Endothelial cell of umbilical vein (primary cell): Measurements from ENCODE around the gene UNCX.

Experiments
- EZH2 ChIP-seq: IDR thresholded peaks from 2 replicates; pipeline ENCODE4 v1.6.1; 2012; ENCODE audit warnings: borderline replicate concordance, low read depth, mild to moderate bottlenecking, moderate library complexity, low read length, inconsistent platforms; ENCODE audit not compliant: severe bottlenecking
- TF ChIP-seq, protein P1 (sequence below), 2 donors: IDR thresholded peaks; 1 replicate in 1 of 2; 2 replicates in 1 of 2; pipeline ENCODE4 v1.5.1; 2011; ENCODE audit warnings: low read length in 2 of 2, mild to moderate bottlenecking in 2 of 2, moderate library complexity in 2 of 2, control low read depth in 1 of 2, inconsistent platforms in 1 of 2, low read depth in 1 of 2; ENCODE audit not compliant: insufficient read depth in 1 of 2; ENCODE audit errors: extremely low read depth in 1 of 2

GRCh38 chr7:1242606-1243289 is 10.1 kb downstream of the UNCX start:
- peak; percentile 72 for TF ChIP-seq EZH2
- TF ChIP-seq, protein P1, sequence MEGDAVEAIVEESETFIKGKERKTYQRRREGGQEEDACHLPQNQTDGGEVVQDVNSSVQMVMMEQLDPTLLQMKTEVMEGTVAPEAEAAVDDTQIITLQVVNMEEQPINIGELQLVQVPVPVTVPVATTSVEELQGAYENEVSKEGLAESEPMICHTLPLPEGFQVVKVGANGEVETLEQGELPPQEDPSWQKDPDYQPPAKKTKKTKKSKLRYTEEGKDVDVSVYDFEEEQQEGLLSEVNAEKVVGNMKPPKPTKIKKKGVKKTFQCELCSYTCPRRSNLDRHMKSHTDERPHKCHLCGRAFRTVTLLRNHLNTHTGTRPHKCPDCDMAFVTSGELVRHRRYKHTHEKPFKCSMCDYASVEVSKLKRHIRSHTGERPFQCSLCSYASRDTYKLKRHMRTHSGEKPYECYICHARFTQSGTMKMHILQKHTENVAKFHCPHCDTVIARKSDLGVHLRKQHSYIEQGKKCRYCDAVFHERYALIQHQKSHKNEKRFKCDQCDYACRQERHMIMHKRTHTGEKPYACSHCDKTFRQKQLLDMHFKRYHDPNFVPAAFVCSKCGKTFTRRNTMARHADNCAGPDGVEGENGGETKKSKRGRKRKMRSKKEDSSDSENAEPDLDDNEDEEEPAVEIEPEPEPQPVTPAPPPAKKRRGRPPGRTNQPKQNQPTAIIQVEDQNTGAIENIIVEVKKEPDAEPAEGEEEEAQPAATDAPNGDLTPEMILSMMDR (IDR thresholded peaks at IDR 0.05; ENCODE audit: extremely low read depth in 1 of 2, insufficient read depth in 1 of 2, low read depth in 1 of 2, low read length in 2 of 2) = no peak
